NCI-H2227 (cell line): ENCODE results near the gene AMMECR1.
A peak's percentile ranks its signal among the peaks of the same experiment; 100 is the strongest.
"Not testable (repeated sequence)": the region's sequence is repeated elsewhere in the genome, so short reads cannot be mapped to it uniquely, and the experiment has no call there.

Experiments
- DNase-seq: peaks from one replicate; lab custom pipeline; 2025; ENCODE audit not compliant: unreplicated experiment; lab: John Stamatoyannopoulos, UW

The AMMECR1 gene

DNA sequence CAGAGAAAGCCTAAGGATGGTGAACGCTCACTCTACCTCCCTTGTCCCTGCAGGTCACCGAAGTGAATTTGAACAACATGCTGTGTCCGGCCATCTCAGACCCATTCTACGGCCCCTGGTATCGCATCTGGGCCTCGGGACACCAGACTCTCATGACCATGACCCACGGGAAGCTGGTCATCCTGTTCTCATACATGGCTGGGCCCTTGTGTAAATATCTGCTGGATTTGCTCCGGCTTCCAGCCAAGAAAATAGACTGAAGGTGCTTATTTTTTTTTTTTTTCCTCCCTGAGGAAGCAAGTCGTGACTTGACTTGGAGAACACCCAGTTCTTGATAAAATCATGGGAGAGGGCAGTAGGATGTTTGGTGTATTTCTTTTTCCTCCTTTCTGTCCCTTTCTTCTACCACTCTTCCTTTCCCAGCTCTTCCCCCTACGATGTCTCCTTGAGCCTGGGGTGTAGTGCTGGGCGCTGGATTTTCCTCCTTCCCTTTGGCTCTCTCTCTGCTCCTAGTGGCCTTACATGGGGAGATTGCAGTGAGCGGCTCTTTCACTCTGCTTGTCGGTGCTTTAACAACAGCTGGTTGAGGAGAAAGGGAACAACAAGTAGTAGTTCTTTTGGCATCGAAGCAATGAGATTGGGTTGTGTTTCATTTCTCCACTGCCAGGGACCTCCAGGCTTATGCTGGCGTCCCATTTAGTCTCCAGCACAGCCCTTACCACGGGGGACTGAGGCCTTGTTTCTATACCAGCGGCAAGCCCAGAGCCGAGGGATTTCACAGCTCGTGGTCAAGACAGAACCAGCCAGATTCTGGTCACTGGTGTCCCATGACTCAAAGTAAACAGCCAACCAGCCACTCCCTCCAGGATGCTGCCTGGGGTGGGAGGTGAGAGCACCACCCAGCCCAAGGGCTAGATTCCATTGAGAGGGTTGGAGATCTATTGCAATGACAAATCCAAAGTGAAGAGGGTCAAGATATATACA is 144.4 kb downstream of the AMMECR1 start:
- DNase-seq = no peak

DNA sequence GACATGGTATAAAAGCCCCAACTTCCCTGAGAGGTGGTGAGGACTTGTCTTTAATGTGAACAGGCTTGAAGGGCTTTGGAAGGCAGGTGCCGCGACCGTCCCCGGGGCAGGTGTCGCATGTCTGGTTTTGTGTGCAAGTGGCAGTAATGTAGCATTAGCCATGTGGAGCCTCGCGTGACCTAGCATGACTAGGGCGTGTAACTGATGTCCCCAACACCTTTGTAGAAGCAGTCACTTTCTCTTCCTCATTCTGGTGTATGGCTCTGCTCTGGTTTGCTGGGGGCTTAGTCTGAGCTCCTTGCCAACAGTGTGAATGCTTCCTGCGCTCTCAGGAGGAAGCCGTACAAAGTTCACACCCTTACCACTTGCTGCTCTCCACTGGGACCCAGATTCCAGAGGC is 145.7 kb downstream of the AMMECR1 start:
- DNase-seq = no peak

DNA sequence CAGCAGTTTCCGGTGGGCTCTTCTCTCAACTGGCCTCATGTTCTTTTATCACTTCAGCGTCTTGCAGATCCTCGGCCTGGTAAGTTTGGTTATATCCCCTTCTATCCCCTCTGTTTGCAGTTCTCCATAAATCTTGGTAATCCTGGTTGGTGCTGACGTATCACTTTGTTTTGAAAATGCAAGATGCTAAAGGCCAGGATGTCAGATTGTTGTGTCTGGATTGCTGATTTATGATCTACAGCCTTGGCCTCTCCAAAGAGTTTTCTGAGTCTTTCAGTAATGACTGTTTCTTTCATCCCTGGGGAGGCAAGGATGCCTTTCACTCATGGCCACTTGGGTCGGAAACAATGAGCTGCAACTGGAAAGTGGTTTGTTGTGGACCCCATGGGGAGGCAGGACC is 146.4 kb downstream of the AMMECR1 start:
- DNase-seq = no peak

DNA sequence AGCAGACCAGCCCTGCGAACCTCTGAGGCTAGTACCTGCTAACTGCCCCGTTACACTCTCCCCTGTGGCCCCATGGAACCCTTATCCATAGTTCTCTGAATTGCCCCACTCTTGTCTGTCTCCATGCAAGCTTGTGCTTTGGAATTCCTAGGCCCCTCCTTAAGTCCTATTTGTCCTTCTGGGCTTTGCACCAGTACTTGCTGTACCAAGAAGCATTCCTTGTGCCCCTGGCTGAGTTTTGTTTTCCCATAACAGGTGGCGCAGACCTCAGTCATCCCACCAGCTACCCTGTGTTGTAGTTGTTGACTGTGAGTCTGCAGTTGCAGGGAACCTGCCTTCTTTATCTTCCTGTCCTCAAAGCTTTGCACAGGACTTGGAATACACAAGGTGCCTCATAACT is 147.9 kb downstream of the AMMECR1 start:
- DNase-seq = no peak

DNA sequence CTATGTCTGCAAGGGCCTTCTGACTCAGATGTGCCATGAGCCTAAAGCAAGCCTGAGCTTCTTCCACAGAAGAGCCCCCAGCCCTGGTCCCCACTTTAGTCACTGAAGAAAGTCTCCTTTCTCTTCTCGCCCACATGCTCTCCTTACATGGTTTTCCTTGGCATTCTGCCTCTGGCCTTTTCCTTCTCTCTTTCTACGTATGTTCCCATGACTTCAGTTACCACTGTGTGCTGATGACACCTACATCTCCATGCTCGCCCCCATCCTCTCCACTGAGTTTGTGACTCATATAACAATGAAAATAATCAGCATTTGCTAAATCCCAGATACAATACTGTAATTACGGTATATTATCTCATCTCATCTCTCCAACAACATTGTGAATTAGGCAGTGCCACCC is 149.3 kb downstream of the AMMECR1 start:
- DNase-seq = no peak

DNA sequence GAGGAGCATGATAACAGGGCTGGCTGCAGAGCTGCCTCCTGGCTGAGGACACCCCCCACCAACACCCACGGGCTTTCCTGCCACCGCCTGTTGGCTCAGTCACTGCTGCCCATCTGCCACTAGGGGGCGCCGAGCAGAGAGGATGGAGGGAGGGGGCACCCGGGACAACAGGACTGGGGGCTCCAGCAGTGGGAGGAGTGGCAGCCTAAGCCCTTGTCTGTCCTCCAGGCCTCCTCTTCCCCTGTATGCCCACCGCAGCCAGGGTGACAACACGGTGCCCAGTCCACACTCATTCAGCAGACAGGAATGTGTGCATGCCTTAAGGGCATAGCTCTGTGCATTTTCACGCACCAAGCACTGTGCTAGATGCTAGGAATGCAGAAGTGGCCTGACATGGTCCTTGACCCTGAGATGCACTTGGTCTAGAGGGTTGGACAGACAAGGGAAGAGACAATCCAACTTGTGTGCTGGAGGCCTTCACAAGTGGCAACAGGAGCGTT is 149.9 kb downstream of the AMMECR1 start:
- peak; percentile 50 for DNase-seq

DNA sequence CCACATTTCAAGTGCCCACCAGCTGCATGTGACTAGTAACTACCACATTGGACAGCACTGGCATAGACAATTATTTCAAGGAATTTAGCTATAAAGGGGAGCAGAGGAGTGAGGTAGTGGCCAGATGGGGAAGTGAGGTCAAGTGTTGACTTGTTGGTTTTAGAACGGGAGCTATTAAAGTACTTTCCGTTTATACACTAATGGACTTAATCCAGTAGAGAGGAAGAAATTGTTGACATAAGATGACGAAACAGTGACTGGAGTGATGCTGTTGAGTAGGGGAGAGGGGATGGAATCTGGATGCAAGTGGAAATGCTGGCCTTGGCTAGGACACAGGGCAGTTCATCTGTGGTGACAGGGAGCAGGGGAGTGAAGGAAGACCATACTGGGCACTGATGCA is 154.4 kb downstream of the AMMECR1 start:
- DNase-seq = no peak

DNA sequence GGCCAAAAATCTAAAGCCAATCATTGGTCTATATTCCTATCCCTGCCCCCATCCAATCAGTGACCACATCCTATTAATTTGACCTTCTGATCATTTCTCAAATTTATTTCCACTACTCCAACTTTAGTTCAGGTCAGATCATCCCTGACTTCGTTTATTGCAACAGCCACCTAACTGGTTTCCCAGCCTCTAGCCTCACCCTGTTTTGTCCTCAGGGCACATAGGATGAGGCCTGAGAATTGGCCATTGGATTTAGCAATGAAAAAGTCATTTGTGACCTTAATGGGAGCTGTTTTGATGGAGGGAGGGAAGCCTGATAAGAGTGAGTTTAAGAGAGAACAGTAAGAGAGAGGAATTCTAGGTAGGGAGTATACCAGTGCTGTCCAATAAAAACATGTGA is 155.0 kb downstream of the AMMECR1 start:
- no peak for DNase-seq

DNA sequence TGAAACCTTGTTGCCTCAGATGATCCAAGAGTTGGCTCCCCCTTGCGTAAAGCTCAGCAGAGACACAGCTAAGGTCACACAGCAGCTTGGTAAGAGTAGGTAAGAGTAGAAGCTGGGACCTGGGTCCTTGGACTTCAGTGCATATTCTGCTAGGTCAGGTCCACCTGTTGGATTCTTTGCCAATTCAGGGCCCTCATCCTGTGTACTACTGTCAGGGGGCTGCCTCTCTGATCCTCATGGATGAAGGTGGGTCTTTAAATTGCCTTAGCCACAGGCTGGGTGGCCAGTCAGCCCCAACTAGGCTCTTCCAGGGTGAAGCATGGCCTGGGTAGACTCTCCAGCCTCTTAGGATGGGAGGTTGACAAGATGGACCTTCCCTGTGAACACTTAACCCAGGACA is 155.8 kb downstream of the AMMECR1 start:
- DNase-seq = no peak

DNA sequence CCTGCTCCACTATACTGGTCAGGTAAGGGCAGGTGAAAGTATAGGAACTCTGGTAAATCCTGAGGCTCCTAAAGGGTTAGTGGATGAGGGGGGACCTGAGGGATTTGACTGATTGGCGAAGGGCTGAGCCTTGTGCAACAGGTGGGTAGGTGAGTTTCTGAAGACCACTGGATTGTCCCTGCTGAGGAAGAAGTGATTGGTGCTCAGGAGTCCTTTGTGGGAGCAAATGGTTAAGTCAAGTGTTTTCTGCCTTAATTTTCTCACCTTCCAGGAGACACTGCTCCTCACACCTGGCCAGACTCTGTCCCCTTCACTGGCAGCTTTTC is 156.6 kb downstream of the AMMECR1 start:
- DNase-seq = no peak

DNA sequence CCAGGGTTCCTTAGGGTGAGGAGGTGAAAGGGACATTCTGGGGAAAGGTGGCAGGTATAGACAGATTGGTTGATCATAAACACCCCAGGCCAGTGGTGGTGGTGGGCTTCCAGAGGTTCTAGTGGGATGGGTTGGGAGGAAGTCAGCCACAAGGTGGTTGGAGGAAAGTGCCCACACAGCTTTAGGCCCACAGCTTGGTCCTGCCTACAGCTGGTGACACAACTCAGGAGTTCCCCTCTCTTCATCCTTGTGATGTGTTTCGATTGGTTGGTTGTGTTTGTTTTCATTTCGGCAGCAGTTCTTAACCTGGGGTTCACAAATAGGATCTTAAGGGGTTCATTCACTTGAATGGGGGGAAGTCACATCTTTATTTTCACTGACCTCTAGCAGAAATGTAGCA is 158.0 kb downstream of the AMMECR1 start:
- DNase-seq = no peak

DNA sequence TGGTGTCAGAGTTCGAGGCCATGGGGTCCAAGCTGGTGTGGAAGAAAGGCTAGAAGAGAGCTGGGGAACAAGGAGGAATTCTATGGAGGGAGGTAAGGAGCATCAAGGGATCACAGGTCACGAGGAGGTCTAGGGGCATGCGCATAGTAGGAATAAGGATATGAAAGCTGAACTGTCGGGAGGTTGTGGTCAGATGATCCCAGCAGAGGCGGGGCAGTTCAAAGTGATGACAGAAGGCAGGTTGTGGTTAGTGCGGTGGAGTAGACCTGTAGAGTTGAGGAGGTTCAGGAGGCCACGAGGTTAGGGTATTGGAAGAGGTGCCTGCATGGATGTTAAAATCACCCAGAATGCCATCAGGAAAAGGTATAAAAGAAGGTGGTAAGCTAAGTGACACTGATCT is 158.7 kb downstream of the AMMECR1 start:
- DNase-seq = no peak

DNA sequence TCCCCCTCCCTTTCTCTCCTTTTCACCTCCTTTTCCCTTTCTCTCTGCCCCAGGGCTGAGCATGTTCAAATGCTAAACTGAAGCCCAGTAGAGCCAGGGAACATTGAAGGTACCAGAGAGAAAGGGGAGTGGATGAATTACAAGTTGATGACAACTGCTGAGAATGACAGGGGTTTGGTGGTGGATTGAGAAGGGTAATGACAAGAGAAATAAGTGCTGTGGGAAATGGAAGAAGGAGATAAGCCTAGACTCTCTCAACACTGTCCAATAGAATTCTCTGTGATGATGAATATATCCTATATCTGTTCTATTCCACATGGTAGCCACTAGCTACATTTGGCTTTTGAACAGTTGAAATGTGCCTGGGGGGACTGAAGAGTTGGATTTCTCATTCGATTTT is 160.4 kb downstream of the AMMECR1 start:
- no peak for DNase-seq

DNA sequence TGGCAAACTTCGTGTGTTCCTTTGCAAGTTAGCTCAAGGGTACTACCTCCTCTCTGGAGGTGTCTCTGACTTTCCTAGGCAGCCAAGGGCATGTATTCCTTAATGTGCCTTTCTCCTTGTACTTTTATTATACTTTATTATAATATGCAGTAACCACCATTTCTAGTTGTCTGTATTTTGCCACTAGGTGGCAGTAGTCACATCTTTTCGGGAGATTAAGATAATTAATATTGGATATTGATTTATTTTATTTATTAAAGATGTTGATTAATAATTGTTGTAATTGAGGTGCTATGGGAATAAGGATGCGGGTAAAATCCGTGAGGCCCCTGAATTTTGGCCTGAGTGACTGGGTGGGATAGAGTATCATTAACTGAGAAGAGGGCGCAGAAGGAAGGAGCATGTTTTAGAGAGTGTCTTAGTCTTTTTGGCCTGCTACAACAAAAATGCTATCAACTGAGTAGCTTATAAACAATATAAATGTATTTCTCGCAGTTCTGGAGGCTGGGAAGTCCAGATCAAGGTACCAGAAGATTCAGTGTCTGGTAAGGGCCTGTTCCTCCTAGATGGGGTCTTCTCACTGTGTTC is 161.6 kb downstream of the AMMECR1 start:
- peak; percentile 19 for DNase-seq

DNA sequence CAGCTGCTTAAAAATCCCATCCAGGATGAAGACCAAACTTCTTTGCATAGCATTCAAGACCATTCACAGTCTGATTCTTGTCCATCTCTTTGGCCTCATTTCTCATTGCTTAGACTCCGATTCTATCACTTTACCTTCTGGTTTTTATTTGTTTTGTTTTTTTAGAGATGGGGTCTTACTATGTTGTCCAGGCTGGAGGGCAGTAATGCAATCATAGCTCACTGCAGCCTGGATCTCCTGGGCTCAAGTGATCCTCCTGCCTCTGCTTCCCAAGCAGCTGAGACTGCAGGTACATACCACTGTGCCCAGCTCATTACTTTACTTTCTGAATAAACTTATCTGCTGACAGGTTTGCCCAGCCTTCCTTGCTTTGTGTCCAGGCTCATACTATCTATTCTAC is 162.1 kb downstream of the AMMECR1 start:
- no peak for DNase-seq

DNA sequence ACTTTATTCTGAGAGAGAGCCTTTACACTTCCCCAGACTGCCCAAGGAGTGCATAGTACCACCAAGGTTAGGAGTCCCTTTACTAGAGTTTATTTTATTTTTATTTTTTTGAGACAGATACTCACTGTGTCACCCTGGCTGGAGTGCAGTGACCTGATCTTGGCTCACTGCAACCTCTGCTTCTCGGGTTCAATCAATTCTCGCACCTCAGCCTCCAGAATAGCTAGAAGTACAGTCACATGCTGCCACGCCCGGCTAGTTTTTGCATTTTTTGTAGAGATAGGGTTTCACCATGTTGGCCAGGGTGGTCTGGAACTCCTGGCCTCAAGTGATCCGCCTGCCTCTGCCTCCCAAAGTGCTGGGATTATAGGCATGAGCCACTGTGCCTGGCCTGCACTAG is 163.6 kb downstream of the AMMECR1 start:
- DNase-seq = not testable (repeated sequence)

DNA sequence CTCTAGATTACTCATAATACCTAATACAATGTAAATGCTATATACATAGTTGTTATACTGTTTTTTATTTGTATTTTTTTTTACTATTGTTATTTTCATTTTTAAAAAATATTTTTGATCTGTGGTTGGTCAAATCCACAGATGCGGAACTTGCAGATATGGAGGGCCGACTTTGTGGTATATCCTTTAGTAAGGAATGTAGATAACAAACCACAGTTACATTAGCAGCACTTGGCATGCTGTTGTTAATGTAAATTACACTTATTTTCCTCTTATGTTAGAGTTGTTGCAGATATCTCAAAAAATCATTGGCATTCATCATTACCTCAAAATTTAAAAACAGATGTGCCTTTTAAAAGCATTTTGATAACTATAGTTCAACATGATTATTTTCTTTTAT is 164.0 kb downstream of the AMMECR1 start:
- no peak for DNase-seq

DNA sequence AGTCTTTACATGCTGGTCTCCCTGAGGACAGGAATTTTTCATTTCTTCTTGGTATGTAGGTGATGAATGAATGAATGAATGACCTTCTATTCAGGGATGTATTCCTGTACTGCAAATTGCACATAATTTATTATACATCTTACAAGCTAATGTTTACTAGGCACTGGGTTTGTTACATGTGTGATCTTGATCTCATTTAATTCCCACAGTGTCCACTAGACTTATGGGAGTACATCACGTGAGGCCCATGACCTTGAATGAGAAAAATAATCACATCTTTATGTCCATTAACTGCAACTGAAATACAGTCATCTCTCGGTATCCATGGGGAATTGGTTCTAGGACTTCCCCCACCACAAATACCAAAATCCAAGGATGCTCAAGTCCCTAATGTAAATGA is 164.6 kb downstream of the AMMECR1 start:
- no peak for DNase-seq

DNA sequence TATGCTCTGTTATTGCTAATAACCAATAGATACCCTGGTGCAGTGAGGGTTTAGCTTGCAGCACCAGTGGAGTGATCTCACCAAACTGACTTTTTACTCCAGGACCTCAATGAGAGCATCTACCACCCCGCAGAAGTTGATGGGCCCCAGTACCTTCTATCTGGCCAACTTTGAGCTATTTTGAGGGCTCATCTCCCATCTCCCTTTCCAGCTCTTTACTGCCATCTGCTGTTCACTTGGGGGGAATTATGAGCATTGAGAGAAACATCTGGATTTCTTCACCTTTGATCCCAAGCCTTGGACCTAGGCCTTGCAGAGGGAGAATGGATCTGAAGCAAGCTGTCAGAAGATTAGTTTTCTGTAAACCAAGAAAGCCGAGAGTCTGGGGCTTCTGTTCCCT is 171.4 kb downstream of the AMMECR1 start:
- peak; percentile 78 for DNase-seq

DNA sequence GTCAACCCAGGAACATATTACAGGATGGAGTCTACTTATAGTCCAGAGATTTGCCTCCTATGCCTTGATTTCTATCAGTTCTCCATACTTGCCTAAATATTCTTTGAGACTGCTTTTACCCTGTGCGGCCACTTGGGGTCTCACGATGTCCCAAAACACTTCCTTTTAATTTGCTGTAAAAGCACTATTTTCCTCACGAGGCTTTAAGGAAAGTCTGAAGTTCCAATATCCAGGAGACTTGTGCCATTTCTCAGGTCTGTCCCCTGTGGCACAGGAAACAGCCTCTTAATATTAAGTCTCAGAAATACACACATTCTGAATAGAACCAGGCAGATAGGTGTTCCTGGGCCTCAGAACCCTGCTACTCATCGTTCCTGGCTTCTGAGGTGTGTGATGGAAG is 172.0 kb downstream of the AMMECR1 start:
- DNase-seq = peak; percentile 43

DNA sequence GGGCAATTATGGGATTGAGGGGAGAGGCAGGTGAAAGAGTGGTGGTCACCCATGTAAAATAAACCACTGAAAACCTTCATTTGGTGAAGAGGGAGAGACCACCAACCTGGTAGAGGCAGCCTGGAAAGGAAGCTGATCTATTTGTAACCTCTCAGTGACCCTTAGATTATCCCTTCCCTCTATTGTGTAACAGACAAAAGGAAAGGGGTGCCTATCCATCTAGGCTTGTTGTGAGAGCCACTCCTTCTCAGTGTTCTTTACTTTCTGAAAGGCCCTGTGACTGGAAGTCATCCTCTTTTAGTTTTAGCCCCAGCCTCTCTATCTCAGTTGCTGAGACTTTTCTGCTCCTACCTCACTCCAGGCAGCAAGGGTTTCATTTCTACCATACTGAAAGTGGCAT is 172.6 kb downstream of the AMMECR1 start:
- no peak for DNase-seq
